Neural progenitor cell (in vitro differentiated cells): ENCODE results near the gene DMTF1. TPM values are rescaled to one million over a fixed set of nuclear protein-coding genes. Genes with fewer than 3 reads are reported as not detected.

Experiments used
- DNase-seq: peaks from one replicate; pipeline ENCODE4 v3.0.0-alpha.2; 2016; ENCODE audit warnings: low spot score
- H2AFZ ChIP-seq: fragments of 200-600 bp; sonication (generic); replicated peaks from 2 replicates; pipeline ENCODE4 v1.6.1; 2016; ENCODE audit warnings: antibody characterized with exemption
- H3F3A ChIP-seq: fragments of 200-600 bp; sonication (generic); 2 replicates; pipeline ENCODE4 v1.6.1; 2016; ENCODE audit warnings: antibody characterized with exemption, low read depth
- H3K27ac ChIP-seq: fragments of 200-600 bp; sonication (generic); 2 replicates; pipeline ENCODE4 v1.5.1; 2016; ENCODE audit warnings: mild to moderate bottlenecking
- H3K27me3 ChIP-seq: fragments of 200-600 bp; sonication (generic); 2 replicates; pipeline ENCODE4 v1.6.1; 2016; ENCODE audit warnings: mild to moderate bottlenecking, moderate library complexity
- H3K36me3 ChIP-seq: fragments of 200-600 bp; sonication (generic); 2 replicates; pipeline ENCODE4 v1.5.1; 2016
- H3K4me1 ChIP-seq: fragments of 200-600 bp; sonication (generic); 2 replicates; pipeline ENCODE4 v1.6.1; 2016; ENCODE audit warnings: mixed run types
- H3K4me2 ChIP-seq: fragments of 200-600 bp; sonication (generic); 2 replicates; pipeline ENCODE4 v1.6.1; 2016
- H3K4me3 ChIP-seq: fragments of 200-600 bp; sonication (generic); 2 replicates; pipeline ENCODE4 v1.5.1; 2016
- H3K79me2 ChIP-seq: fragments of 200-600 bp; sonication (generic); 2 replicates; pipeline ENCODE4 v1.6.1; 2016; ENCODE audit warnings: low read depth
- H3K9ac ChIP-seq: fragments of 200-600 bp; sonication (generic); 2 replicates; pipeline ENCODE4 v1.6.1; 2016
- H3K9me3 ChIP-seq: fragments of 200-600 bp; sonication (generic); 2 replicates; pipeline ENCODE4 v1.5.1; 2016; ENCODE audit warnings: low read depth
- H4K20me1 ChIP-seq: fragments of 200-600 bp; sonication (generic); 2 replicates; pipeline ENCODE4 v1.6.1; 2016; ENCODE audit warnings: low read depth
- H3K27ac Mint-ChIP-seq: 3 replicates; pipeline ENCODE4 v1.8.0; 2021; ENCODE audit warnings: mixed read lengths
- H3K27me3 Mint-ChIP-seq: 2 replicates; pipeline ENCODE4 v1.8.0; 2022; ENCODE audit warnings: low read depth, mild to moderate bottlenecking, inconsistent platforms, moderate library complexity, mixed read lengths; ENCODE audit not compliant: insufficient read depth
- H3K36me3 Mint-ChIP-seq: 3 replicates; pipeline ENCODE4 v1.8.0; 2021; ENCODE audit warnings: mixed read lengths
- H3K4me1 Mint-ChIP-seq: 3 replicates; pipeline ENCODE4 v1.8.0; 2021; ENCODE audit warnings: mixed read lengths
- H3K4me3 Mint-ChIP-seq: 3 replicates; pipeline ENCODE4 v1.8.0; 2021; ENCODE audit warnings: mild to moderate bottlenecking, moderate library complexity, mixed read lengths
- H3K9me3 Mint-ChIP-seq: 3 replicates; pipeline ENCODE4 v1.8.0; 2020; ENCODE audit warnings: mixed read lengths
- CTCF ChIP-seq: fragments of 200-600 bp; sonication (generic); IDR thresholded peaks from 2 replicates; pipeline ENCODE4 v1.5.1; 2017; ENCODE audit warnings: antibody characterized with exemption, mild to moderate bottlenecking
- EZH2 ChIP-seq: fragments of 200-600 bp; sonication (generic); IDR thresholded peaks from 2 replicates; pipeline ENCODE4 v1.6.1; 2017; ENCODE audit warnings: antibody characterized with exemption, mild to moderate bottlenecking, moderate library complexity
- EZH2phosphoT487 ChIP-seq: fragments of 200-600 bp; sonication (generic); IDR thresholded peaks from 2 replicates; pipeline ENCODE4 v1.6.1; 2017; ENCODE audit warnings: antibody characterized with exemption
- total RNA-seq: library from RNA; depleted of rRNA; stranded (reverse); fragments of >200 nt; gene quantifications from 2 replicates; pipeline ENCODE4 v1.2.3, GENCODE V29; 2015; ENCODE audit warnings: low replicate concordance

Gene DMTF1
- total RNA-seq, 1 donor from 2014 or later: 176 TPM

DNA sequence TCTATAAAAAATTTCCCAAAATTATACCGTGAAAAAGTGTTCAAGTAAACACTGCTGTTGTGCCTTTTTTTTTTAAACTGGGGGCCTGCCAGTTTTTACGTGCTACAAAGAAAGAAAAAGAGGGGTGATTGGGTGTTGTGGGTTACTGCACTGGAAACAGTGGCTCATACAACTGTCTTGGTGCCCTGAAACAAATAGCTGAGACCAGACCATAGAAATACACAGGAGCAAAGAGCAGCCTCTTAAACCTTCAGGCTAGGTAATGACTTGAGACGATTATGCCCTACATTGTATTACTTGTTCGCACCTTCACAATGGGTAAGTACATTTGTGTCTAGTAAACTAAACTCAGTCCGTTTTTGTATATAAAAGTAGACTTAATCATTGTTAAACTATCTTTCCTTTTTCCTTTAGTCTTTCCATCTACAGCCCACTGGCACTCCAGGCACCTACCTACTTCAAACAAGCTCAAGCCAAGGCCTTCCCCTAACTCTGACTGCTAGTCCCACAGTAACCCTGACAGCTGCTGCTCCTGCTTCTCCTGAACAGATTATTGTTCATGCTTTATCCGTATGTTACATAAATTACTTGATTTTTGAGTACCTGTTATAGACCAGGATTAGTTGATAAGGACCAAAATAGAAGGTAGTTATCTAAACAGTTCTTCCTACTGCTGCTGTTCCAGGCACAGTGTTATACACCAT lies 40.7 kb downstream of the DMTF1 start:
- no peak overlapping the region for H3K27ac Mint-ChIP-seq
- H3K27me3 ChIP-seq: no peaks in the 10 kb centered on the region
- peaks cover 60% of the 10 kb centered on the region for H3K36me3 Mint-ChIP-seq
- no peak overlapping the region for H3K4me3 ChIP-seq
- H3K4me3 Mint-ChIP-seq: no peak overlapping the region
- TF ChIP-seq EZH2: no peak
- TF ChIP-seq CTCF: no peak
- TF ChIP-seq EZH2phosphoT487: no peak
- H3K79me2 ChIP-seq: no peaks in the 10 kb centered on the region
- H3F3A ChIP-seq: peaks cover 34% of the 10 kb centered on the region
- DNase-seq: no peak
- H2AFZ ChIP-seq: no peak overlapping the region
- H3K27ac ChIP-seq: no peak overlapping the region
- no peaks in the 10 kb centered on the region for H3K27me3 Mint-ChIP-seq
- no peak overlapping the region for H3K4me2 ChIP-seq
- no peaks in the 10 kb centered on the region for H3K9me3 ChIP-seq
- peaks cover 2% of the 10 kb centered on the region for H3K4me1 Mint-ChIP-seq
- H3K36me3 ChIP-seq: peaks cover 43% of the 10 kb centered on the region
- no peak overlapping the region for H3K9ac ChIP-seq
- no peaks in the 10 kb centered on the region for H3K9me3 Mint-ChIP-seq
- no peaks in the 10 kb centered on the region for H3K4me1 ChIP-seq
- H4K20me1 ChIP-seq: peaks cover 10% of the 10 kb centered on the region

- Mint-ChIP-seq H3K36me3 (peaks cover 62% of the 10 kb centered on the region), H3K27me3 (no peaks in the 10 kb centered on the region), H3K4me1 (no peaks in the 10 kb centered on the region), H3K27ac (no peak overlapping the region), H3K9me3 (no peaks in the 10 kb centered on the region), H3K4me3 (no peak overlapping the region)
- peaks cover 49% of the 10 kb centered on the region for H3K36me3 ChIP-seq
- peaks cover 39% of the 10 kb centered on the region for H3F3A ChIP-seq
- peaks cover 7% of the 10 kb centered on the region for H4K20me1 ChIP-seq
- no peak for DNase-seq
- H3K4me2 ChIP-seq: no peak overlapping the region
- no peak overlapping the region for H2AFZ ChIP-seq
- H3K4me3 ChIP-seq: no peak overlapping the region
- H3K9me3 ChIP-seq: no peaks in the 10 kb centered on the region
- H3K27ac ChIP-seq: no peak overlapping the region
- no peak overlapping the region for H3K9ac ChIP-seq
- H3K4me1 ChIP-seq: no peaks in the 10 kb centered on the region
- H3K27me3 ChIP-seq: no peaks in the 10 kb centered on the region
- no peak for TF ChIP-seq EZH2
- no peak for TF ChIP-seq EZH2phosphoT487
- no peak for TF ChIP-seq CTCF
- H3K79me2 ChIP-seq: no peaks in the 10 kb centered on the region
Measured at GRCh38 chr7:87193912-87194311, 41.7 kb downstream of the DMTF1 start.

DNA sequence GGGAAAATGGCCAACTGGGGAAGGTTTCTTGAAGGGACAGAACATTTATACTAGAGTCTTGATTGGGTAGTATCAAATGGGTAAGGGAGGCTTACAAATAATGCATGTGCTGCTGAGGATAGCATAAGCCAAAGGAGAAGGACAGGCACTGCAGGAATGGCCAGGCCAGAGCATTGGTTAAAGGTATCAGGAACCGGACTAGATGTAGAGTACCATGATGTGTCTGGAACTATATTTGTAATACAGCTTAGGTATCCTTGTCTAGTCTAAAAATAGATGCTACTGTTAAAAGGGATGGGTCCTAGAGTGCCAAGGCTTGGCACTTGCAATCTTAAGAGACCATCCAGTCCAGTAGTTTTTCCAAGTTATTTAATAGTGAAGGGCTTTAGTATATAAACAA lies 47.0 kb downstream of the DMTF1 start:
- peaks cover 17% of the 10 kb centered on the region for H3K4me1 ChIP-seq
- Mint-ChIP-seq H3K9me3 (peaks cover 19% of the 10 kb centered on the region), H3K27me3 (peaks cover 4% of the 10 kb centered on the region), H3K4me1 (no peaks in the 10 kb centered on the region), H3K4me3 (no peak overlapping the region), H3K27ac (no peak overlapping the region), H3K36me3 (peaks cover 83% of the 10 kb centered on the region)
- no peaks in the 10 kb centered on the region for H4K20me1 ChIP-seq
- no peak overlapping the region for H2AFZ ChIP-seq
- no peak overlapping the region for H3K4me3 ChIP-seq
- no peaks in the 10 kb centered on the region for H3K27me3 ChIP-seq
- DNase-seq: no peak
- TF ChIP-seq CTCF (no peak), EZH2 (no peak), EZH2phosphoT487 (no peak)
- peaks cover 5% of the 10 kb centered on the region for H3K9me3 ChIP-seq
- H3F3A ChIP-seq: peaks cover 68% of the 10 kb centered on the region
- H3K27ac ChIP-seq: no peak overlapping the region
- no peak overlapping the region for H3K4me2 ChIP-seq
- peaks cover 15% of the 10 kb centered on the region for H3K79me2 ChIP-seq
- H3K9ac ChIP-seq: no peak overlapping the region
- H3K36me3 ChIP-seq: peaks cover 38% of the 10 kb centered on the region
